SH-SY5Y (cell line): Measurements from ENCODE around the gene GDPD3.

Experiments used
- GATA2 ChIP-seq: IDR thresholded peaks from 2 replicates; pipeline ENCODE4 v1.6.1; 2011; ENCODE audit warnings: mild to moderate bottlenecking, low read depth, low read length
- GATA3 ChIP-seq: IDR thresholded peaks from 2 replicates; pipeline ENCODE4 v1.6.1; 2011; ENCODE audit warnings: low read depth, mild to moderate bottlenecking, low read length, moderate library complexity

Gene GDPD3

DNA sequence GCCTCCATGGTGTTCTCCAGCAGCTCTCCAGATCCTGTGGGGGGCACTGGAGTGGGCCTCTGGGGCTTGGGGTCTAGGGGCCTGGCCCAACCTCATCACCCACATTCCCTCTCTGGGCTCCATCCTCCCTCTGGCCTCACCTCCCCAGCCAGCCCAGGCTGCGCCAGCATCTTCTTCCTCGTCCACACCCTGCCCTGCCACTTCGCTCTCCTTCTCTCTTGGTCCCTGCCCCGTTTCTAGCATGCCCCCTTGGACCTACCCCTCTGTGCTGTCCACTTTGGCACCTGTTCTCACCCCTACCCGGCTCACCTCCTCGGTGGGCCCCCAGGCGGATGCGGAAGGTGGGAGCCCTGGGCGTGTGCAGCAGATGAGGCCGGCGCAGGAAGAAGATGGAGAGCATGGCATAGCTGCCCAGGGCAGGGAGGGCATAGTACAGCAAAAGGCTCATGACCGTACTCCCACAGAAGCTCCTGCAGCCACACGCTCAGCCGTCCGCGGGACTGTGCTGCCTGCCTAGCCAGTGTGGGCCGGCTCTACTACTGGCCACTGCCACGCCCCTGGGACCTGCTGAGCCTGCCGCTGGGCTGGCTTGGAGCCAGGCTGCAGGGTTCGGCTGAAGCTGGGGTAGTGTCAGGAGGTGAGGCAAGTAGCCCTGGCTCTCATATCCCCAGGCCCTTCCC is at the start of gene GDPD3:
TSS of gene GDPD3 (minus strand) at position 507 of the 680 bp plus-strand sequence. CDS start at position 448, 59 bp downstream.
- TF ChIP-seq GATA3 (no peak), GATA2 (no peak)

GRCh38 chr16:30157214-30157613 is 43.9 kb upstream of the GDPD3 start:
- no peak for TF ChIP-seq GATA2
- no peak for TF ChIP-seq GATA3

DNA sequence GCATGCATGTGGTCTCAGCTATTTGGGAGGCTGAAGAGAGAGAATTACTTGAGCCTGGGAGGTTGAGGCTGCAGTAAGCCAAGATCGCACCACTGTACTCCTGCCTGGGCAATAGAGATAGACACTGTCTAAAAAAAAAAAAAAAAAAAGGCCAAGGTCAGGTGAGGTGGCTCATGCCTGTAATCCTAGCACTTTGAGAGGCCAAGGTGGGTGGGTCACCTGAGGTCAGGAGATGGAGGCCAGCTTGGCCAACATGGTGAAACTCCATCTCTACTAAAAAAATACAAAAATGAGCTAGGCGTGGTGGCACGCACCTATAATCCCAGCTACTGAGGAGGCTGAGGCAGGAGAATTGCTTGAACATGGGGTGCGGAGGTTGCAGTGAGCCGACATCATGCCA is 41.9 kb upstream of the GDPD3 start:
- TF ChIP-seq GATA3 (no peak), GATA2 (no peak)

DNA sequence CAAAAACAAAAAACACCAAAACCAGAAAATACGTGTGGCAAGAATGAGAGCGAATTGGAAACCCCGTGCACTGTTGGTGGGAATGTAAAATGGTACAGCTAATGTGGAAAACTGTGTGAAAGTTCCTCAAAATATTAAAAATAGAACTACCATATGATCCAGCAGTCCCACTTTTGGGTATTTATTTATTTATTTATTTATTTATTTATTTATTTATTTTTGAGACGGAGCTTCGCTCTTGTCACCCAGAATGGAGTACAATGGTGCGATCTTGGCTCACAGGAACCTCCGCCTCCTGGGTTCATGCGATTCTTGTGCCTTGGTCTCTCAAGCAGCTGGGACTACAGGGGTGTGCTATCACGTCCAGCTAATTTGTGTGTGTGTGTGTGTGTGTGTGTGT is 39.2 kb upstream of the GDPD3 start:
- TF ChIP-seq GATA2 = no peak
- TF ChIP-seq GATA3 = no peak

DNA sequence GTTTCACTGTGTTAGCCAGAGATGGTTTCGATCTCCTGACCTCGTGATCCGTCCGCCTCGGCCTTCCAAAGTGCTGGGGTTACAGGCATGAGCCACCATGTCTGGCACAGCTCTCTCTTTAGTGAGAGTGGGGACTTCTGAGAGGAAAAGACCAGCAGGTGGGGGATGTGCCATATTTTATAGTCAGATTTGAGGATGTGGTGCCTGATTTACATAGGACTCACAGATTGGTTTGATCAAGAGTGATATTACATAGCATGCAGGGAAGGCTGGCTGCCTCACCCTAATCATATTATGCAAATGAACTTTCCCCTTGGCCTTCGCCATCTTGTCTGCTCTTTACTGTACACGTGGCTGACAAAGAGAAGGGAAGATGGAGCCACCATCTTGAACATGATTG is 37.8 kb upstream of the GDPD3 start:
- TF ChIP-seq GATA2 = no peak
- TF ChIP-seq GATA3 = no peak

DNA sequence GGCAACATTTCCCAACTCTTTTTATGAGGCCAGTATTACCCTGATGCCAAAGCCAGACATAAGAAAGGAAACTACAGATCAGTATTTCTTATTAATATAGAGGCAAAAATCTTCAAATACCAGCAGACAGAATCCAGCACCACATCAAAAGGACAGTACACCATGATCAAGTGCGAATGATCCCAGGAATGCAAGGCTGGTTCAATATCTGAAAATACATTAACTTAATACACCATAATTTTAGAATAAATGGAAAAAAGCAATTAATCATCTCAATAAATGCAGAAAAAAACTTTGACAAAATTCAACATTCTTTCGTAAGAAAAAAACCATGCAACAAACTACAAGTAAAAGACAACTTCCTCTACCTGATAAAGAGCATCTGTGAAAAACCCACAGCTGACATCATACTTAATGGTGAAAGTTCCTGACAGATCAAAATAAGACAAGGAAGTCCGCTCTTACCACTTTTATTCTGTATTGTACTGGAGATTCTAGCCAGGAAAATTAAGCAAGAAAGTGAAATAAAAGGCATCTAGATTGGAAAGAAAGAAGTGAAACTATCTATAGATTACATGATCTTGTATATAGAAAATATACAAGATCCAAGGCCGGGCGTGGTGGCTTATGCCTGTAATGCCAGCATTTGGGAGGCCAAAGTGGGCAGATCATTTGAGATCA is 36.1 kb upstream of the GDPD3 start:
- TF ChIP-seq GATA2 (no peak), GATA3 (no peak)

- TF ChIP-seq GATA2 = no peak
- no peak for TF ChIP-seq GATA3
Measured at GRCh38 chr16:30147843-30148510, 34.6 kb upstream of the GDPD3 start.

- TF ChIP-seq GATA2 (no peak), GATA3 (no peak)
Measured at GRCh38 chr16:30145657-30146056, 32.3 kb upstream of the GDPD3 start.

DNA sequence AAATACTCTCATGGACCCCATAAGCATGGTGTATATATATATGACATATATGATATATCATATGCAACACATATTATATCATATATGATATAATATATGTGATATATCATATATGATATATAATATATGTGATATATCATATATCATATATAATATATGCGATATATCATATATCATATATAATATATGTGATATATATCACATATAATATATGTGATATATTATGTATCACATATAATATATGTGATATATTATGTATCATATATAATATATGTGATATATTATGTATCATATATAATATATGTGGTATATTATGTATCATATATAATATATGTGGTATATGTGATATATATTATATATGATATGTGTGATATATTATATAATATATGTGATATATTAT is 31.6 kb upstream of the GDPD3 start:
- TF ChIP-seq GATA2 (no peak), GATA3 (no peak)

GRCh38 chr16:30144017-30144416 is 30.7 kb upstream of the GDPD3 start:
- TF ChIP-seq GATA2 (no peak), GATA3 (no peak)

- TF ChIP-seq GATA3 = no peak
- no peak for TF ChIP-seq GATA2
Measured at GRCh38 chr16:30143347-30143702, 30.0 kb upstream of the GDPD3 start.

DNA sequence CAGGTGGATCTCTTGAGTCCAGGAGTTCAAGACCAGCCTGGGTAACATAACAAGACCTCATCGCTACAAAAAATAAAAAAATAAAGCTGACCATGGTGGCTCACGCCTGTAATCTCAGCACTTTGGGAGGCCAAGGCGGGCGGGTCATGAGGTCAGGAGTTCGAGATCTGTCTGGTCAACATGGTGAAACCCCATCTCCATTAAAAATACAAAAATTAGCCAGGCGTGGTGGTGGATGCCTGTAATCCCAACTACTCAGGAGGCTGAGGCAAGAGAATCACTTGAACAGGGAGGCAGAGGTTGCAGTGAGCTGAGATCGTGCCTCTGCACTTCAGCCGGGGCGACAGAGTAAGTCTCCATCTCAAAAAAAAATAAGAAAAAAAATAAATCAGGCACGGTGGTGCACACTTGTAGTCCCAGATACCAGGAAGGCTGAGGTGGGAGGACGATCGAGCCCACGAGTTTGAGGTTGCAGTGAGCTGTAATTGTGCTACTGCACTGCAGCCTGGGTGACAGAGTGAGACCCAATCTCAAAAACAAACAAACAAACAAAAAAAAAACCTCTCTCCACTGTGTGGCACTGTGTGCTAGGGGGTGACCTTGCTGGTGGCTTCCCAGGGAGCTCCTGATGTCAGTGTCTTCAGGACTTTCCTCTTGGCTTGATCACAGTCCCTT is 29.5 kb upstream of the GDPD3 start:
- TF ChIP-seq GATA2 = no peak
- TF ChIP-seq GATA3 = no peak

- no peak for TF ChIP-seq GATA2
- TF ChIP-seq GATA3 = no peak
Measured at GRCh38 chr16:30141750-30142149, 28.4 kb upstream of the GDPD3 start.

DNA sequence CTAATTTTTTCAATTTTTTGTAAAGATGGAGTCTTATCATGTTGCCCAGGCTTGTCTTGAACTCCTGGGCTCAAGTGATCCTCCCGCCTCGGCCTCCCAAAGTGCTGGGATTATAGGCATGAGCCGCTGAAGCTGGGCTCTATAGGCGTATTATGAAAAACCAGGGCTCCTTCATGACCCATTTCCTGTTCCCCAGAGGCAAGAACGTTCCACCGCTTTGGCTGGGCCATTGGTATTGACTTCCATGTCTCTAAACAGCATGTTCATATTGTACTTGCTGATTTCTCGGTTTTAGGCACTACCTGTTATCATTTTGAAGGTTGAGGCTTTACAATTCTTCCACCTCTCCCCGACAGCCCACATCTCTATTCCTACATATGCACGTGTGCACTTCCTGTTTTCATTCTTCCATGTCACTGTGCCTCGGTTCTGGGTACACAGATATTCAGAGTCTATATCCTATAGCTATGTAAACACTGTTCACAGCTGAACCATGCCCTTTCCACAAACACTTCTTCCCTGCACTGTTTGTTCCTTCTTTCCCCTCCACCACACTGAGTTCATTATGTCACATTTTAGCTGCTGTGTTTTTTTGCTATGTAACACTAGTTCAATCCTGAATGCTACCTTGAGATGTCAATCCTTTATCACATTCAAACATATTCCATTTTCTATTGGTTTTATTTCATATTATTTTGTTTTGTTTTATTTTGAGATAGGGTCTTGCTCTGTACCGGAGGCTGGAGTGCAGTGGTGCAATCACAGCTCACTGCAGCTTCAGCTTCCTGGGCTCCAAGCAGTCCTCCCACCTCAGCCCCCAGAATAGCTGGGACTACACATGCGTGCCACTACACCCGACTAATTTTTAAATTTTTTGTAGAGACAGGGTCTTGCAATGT is 26.5 kb upstream of the GDPD3 start:
- TF ChIP-seq GATA2 (no peak), GATA3 (no peak)
